ENCODE results near the gene FBXO28.

GRCh38 chr1:224198572-224198971 lies 84.7 kb downstream of the FBXO28 start:
- no peak for TF ChIP-seq CTCF (IDR thresholded peaks at IDR 0.05)
- no peak for TF ChIP-seq POLR2A (IDR thresholded peaks at IDR 0.05)
